ENCODE measurements around the gene XRCC4. TPM values are rescaled to one million over a fixed set of nuclear protein-coding genes. Genes with fewer than 3 reads are reported as not detected.

XRCC4 gene
- total and polyA plus RNA-seq, 2 of the 8 experiments (the other 6 are each of a cell fraction or from before 2014, with no cell fraction given): 3.0 to 8.3 TPM

GRCh38 chr5:83312663-83313062, 235.3 kb downstream of the XRCC4 start (continued):
- no peak for TF ChIP-seq SIX5 (IDR thresholded peaks at IDR 0.05; ENCODE audit: low read depth, low read length)
- no peak for TF ChIP-seq HDAC6 (IDR thresholded peaks at IDR 0.05; ENCODE audit: low read depth, low read length)
- TF ChIP-seq SIRT6 (IDR thresholded peaks at IDR 0.05; ENCODE audit: low read length): no peak
- no peak for TF ChIP-seq ATF3 (IDR thresholded peaks at IDR 0.05; ENCODE audit: insufficient read depth, low read depth, low read length)
- TF ChIP-seq TBP (IDR thresholded peaks at IDR 0.05; ENCODE audit: low read depth, low read length): no peak
- TF ChIP-seq TAF7 (optimal IDR thresholded peaks at IDR 0.05; ENCODE audit: borderline replicate concordance, low read depth, low read length): no peak
- TF ChIP-seq MAX (IDR thresholded peaks at IDR 0.05): no peak
- TF ChIP-seq CREB1 (IDR thresholded peaks at IDR 0.05): no peak
- no peak for TF ChIP-seq CBX5 (IDR thresholded peaks at IDR 0.05; ENCODE audit: low read depth, low read length)
